Natural killer cell treated with Interleukin-12 subunit alpha and Interleukin-12 subunit beta and Interleukin-15 and Interleukin-18, amount 100 ng/mL, for 72 hours (primary cell): ENCODE measurements around the gene SIL1. TPM values are rescaled to one million over a fixed set of nuclear protein-coding genes. Genes with fewer than 3 reads are reported as not detected.
"Not testable (repeated sequence)": the region's sequence is repeated elsewhere in the genome, so short reads cannot be mapped to it uniquely, and the experiment has no call there.

Experiments used
- ATAC-seq, 2 donors: fragments of 150-1000 bp; cut with Tn5 transposase in 1 of 2; sonication (Bioruptor Pico), chemical (Tn5 transposase) in 1 of 2; 2 replicates each; pipeline ENCODE4 v1.10.0; 2021
- DNase-seq: peaks from one replicate; pipeline ENCODE4 v3.0.0; 2022; ENCODE audit warnings: low spot score
- H3K27ac Mint-ChIP-seq, 2 donors: 1 replicate in 1 of 2; 2 replicates in 1 of 2; pipeline ENCODE4 v1.8.0; 2022; ENCODE audit warnings: mixed read lengths in 2 of 2, mild to moderate bottlenecking in 1 of 2, moderate library complexity in 1 of 2
- H3K27me3 Mint-ChIP-seq, 2 donors: 1 replicate in 1 of 2; 2 replicates in 1 of 2; pipeline ENCODE4 v1.8.0; 2022; ENCODE audit warnings: mixed read lengths in 2 of 2
- H3K36me3 Mint-ChIP-seq: one replicate; pipeline ENCODE4 v1.8.0; 2022; ENCODE audit warnings: mixed read lengths
- H3K4me1 Mint-ChIP-seq, 2 donors: 1 replicate in 1 of 2; 2 replicates in 1 of 2; pipeline ENCODE4 v1.8.0; 2022; ENCODE audit warnings: low read depth in 2 of 2, mixed read lengths in 2 of 2, mild to moderate bottlenecking in 1 of 2
- H3K4me3 Mint-ChIP-seq: one replicate; pipeline ENCODE4 v1.8.0; 2022; ENCODE audit warnings: mixed read lengths
- H3K9me3 Mint-ChIP-seq: 2 replicates; pipeline ENCODE4 v1.8.0; 2022; ENCODE audit warnings: mixed read lengths
- total RNA-seq, 2 donors: library from RNA; stranded (reverse); gene quantifications; one replicate each; pipeline ENCODE4 v1.2.3, GENCODE V29; 2022

The SIL1 gene
- total RNA-seq, 2 donors from 2014 or later = 33.1 to 34.6 TPM

GRCh38 chr5:139191954-139192353 is 6.2 kb downstream of the SIL1 start:
- H3K36me3 Mint-ChIP-seq = not testable (repeated sequence)

GRCh38 chr5:139190125-139190524 is 8.0 kb downstream of the SIL1 start:
- peaks cover 9 to 10% of the 10 kb centered on the region in 2 donors for H3K4me1 Mint-ChIP-seq
- H3K27ac Mint-ChIP-seq = peak overlapping the region in 1 of 2 donors; percentile 2
- ATAC-seq (no peak), DNase-seq (no peak)
- H3K27me3 Mint-ChIP-seq = no peaks in the 10 kb centered on the region
- no peaks in the 10 kb centered on the region for H3K9me3 Mint-ChIP-seq
- no peaks in the 10 kb centered on the region for H3K36me3 Mint-ChIP-seq
- no peak overlapping the region for H3K4me3 Mint-ChIP-seq

More at GRCh38 chr5:139191954-139192353, 6.2 kb downstream of the SIL1 start:
- peaks cover 17 to 21% of the 10 kb centered on the region in 2 donors for H3K4me1 Mint-ChIP-seq
- H3K9me3 Mint-ChIP-seq, H3K27me3 Mint-ChIP-seq, ATAC-seq, DNase-seq, H3K4me3 Mint-ChIP-seq, H3K27ac Mint-ChIP-seq: not testable (repeated sequence)

GRCh38 chr5:139188558-139189270 is 9.5 kb downstream of the SIL1 start:
- H3K27me3 Mint-ChIP-seq = no peaks in the 10 kb centered on the region
- H3K27ac Mint-ChIP-seq = no peak overlapping the region
- H3K4me1 Mint-ChIP-seq = peaks cover 6 to 9% of the 10 kb centered on the region in 2 donors
- no peaks in the 10 kb centered on the region for H3K36me3 Mint-ChIP-seq
- no peak for DNase-seq
- H3K9me3 Mint-ChIP-seq = no peaks in the 10 kb centered on the region
- no peak overlapping the region for H3K4me3 Mint-ChIP-seq
- no peak for ATAC-seq

- Mint-ChIP-seq H3K27ac (no peak overlapping the region), H3K9me3 (no peaks in the 10 kb centered on the region), H3K27me3 (no peaks in the 10 kb centered on the region), H3K36me3 (no peaks in the 10 kb centered on the region), H3K4me1 (peaks cover 12 to 14% of the 10 kb centered on the region in 2 donors), H3K4me3 (no peak overlapping the region)
- ATAC-seq = no peak
- no peak for DNase-seq
Measured at GRCh38 chr5:139186752-139187326, 11.3 kb downstream of the SIL1 start.

- no peak overlapping the region for H3K27ac Mint-ChIP-seq
- H3K4me3 Mint-ChIP-seq = no peak overlapping the region
- H3K36me3 Mint-ChIP-seq = no peaks in the 10 kb centered on the region
Measured at GRCh38 chr5:139186261-139186660, 11.9 kb downstream of the SIL1 start.

GRCh38 chr5:139185589-139185988 is 12.6 kb downstream of the SIL1 start:
- Mint-ChIP-seq H3K4me3 (no peak overlapping the region), H3K4me1 (peaks cover 14 to 17% of the 10 kb centered on the region in 2 donors), H3K27ac (no peak overlapping the region), H3K36me3 (no peaks in the 10 kb centered on the region), H3K9me3 (no peaks in the 10 kb centered on the region), H3K27me3 (no peaks in the 10 kb centered on the region)
- no peak for ATAC-seq
- DNase-seq = no peak

More at GRCh38 chr5:139186261-139186660, 11.9 kb downstream of the SIL1 start:
- H3K9me3 Mint-ChIP-seq = no peaks in the 10 kb centered on the region
- no peak for ATAC-seq
- H3K27me3 Mint-ChIP-seq = no peaks in the 10 kb centered on the region
- H3K4me1 Mint-ChIP-seq = peaks cover 14 to 17% of the 10 kb centered on the region in 2 donors
- DNase-seq = no peak

GRCh38 chr5:139183502-139183901 is 14.7 kb downstream of the SIL1 start:
- no peaks in the 10 kb centered on the region for H3K27me3 Mint-ChIP-seq
- no peak for DNase-seq
- no peak for ATAC-seq
- H3K36me3 Mint-ChIP-seq = no peaks in the 10 kb centered on the region
- H3K4me3 Mint-ChIP-seq = no peak overlapping the region
- no peak overlapping the region for H3K27ac Mint-ChIP-seq
- peaks cover 23 to 24% of the 10 kb centered on the region in 2 donors for H3K4me1 Mint-ChIP-seq
- H3K9me3 Mint-ChIP-seq = no peaks in the 10 kb centered on the region

GRCh38 chr5:139182528-139183296 is 15.5 kb downstream of the SIL1 start:
- Mint-ChIP-seq H3K27ac (no peak overlapping the region), H3K4me1 (peaks cover 31% of the 10 kb centered on the region in 2 donors)

GRCh38 chr5:139181835-139182452 is 16.2 kb downstream of the SIL1 start:
- Mint-ChIP-seq H3K27ac (no peak overlapping the region), H3K27me3 (no peaks in the 10 kb centered on the region)

More at GRCh38 chr5:139182528-139183296, 15.5 kb downstream of the SIL1 start:
- Mint-ChIP-seq H3K36me3 (no peaks in the 10 kb centered on the region), H3K4me3 (no peak overlapping the region), H3K9me3 (no peaks in the 10 kb centered on the region), H3K27me3 (no peaks in the 10 kb centered on the region)
- no peak for DNase-seq
- ATAC-seq = no peak

GRCh38 chr5:139181322-139181730 is 16.8 kb downstream of the SIL1 start:
- H3K36me3 Mint-ChIP-seq = no peaks in the 10 kb centered on the region
- no peaks in the 10 kb centered on the region for H3K27me3 Mint-ChIP-seq
- no peak overlapping the region for H3K4me3 Mint-ChIP-seq
- no peaks in the 10 kb centered on the region for H3K9me3 Mint-ChIP-seq
- DNase-seq = no peak
- H3K4me1 Mint-ChIP-seq = peaks cover 36% of the 10 kb centered on the region in 2 donors
- no peak for ATAC-seq
- H3K27ac Mint-ChIP-seq = no peak overlapping the region

More at GRCh38 chr5:139181835-139182452, 16.2 kb downstream of the SIL1 start:
- peak; percentile 18 to 61 for ATAC-seq
- Mint-ChIP-seq H3K36me3 (no peaks in the 10 kb centered on the region), H3K4me1 (peaks cover 32 to 34% of the 10 kb centered on the region in 2 donors), H3K4me3 (no peak overlapping the region), H3K9me3 (no peaks in the 10 kb centered on the region)
- no peak for DNase-seq

GRCh38 chr5:139180850-139181249 is 17.3 kb downstream of the SIL1 start:
- Mint-ChIP-seq H3K27me3 (no peaks in the 10 kb centered on the region), H3K9me3 (no peaks in the 10 kb centered on the region), H3K4me3 (no peak overlapping the region), H3K4me1 (peaks cover 36 to 40% of the 10 kb centered on the region in 2 donors), H3K36me3 (no peaks in the 10 kb centered on the region), H3K27ac (no peak overlapping the region)
- no peak for ATAC-seq
- DNase-seq = no peak

GRCh38 chr5:139179778-139180513 is 18.2 kb downstream of the SIL1 start:
- not testable (repeated sequence) for H3K36me3 Mint-ChIP-seq

GRCh38 chr5:139178935-139179334 is 19.2 kb downstream of the SIL1 start:
- ATAC-seq = no peak
- Mint-ChIP-seq H3K27ac (peak overlapping the region in 1 of 2 donors; percentile 42), H3K4me1 (peaks cover 36 to 44% of the 10 kb centered on the region in 2 donors)

More at GRCh38 chr5:139179778-139180513, 18.2 kb downstream of the SIL1 start:
- H3K27me3 Mint-ChIP-seq, ATAC-seq, H3K4me3 Mint-ChIP-seq, DNase-seq, H3K9me3 Mint-ChIP-seq: not testable (repeated sequence)
- peaks cover 36 to 44% of the 10 kb centered on the region in 2 donors for H3K4me1 Mint-ChIP-seq
- H3K27ac Mint-ChIP-seq = peak overlapping the region in 1 of 2 donors; percentile 42

More at GRCh38 chr5:139178935-139179334, 19.2 kb downstream of the SIL1 start:
- Mint-ChIP-seq H3K36me3 (no peaks in the 10 kb centered on the region), H3K27me3 (no peaks in the 10 kb centered on the region), H3K9me3 (no peaks in the 10 kb centered on the region), H3K4me3 (no peak overlapping the region)
- DNase-seq = no peak
